ENCODE results near the gene TEAD4.

DNA sequence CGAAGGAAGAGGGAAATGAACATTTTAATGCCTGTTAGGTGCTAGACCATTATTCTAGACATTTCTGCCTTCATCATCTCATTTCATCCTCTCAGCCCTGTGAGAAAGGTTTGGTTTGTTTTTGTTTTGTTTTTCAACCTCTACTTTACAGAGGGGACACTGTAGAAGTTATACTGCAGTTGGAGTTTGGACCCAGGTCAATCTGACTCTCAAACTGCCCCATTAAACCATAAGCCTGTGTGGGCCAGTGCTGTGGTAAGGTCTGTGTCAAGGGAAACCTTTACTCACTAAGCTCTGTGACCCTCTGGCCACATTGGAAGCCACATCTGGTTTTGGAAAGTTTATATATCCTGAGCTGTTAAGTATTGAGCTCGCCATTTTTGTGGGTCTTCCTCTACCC is 8.5 kb downstream of the TEAD4 start:
- TF ChIP-seq, protein P1, sequence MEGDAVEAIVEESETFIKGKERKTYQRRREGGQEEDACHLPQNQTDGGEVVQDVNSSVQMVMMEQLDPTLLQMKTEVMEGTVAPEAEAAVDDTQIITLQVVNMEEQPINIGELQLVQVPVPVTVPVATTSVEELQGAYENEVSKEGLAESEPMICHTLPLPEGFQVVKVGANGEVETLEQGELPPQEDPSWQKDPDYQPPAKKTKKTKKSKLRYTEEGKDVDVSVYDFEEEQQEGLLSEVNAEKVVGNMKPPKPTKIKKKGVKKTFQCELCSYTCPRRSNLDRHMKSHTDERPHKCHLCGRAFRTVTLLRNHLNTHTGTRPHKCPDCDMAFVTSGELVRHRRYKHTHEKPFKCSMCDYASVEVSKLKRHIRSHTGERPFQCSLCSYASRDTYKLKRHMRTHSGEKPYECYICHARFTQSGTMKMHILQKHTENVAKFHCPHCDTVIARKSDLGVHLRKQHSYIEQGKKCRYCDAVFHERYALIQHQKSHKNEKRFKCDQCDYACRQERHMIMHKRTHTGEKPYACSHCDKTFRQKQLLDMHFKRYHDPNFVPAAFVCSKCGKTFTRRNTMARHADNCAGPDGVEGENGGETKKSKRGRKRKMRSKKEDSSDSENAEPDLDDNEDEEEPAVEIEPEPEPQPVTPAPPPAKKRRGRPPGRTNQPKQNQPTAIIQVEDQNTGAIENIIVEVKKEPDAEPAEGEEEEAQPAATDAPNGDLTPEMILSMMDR (IDR thresholded peaks at IDR 0.05), result no peak
- no peak for TF ChIP-seq EZH2 (IDR thresholded peaks at IDR 0.05; ENCODE audit: borderline replicate concordance, insufficient read depth, low read depth, low read length, poor library complexity, severe bottlenecking)

Data from B cell (primary cell).